ENCODE data around the gene POLK. TPM values are rescaled to one million over a fixed set of nuclear protein-coding genes. Genes with fewer than 3 reads are reported as not detected.

Gene POLK
- total RNA-seq, 1 experiment from 2014 or later = 7.5 TPM

- no peaks in the 10 kb centered on the region for H3K4me1 Mint-ChIP-seq (ENCODE audit: low read depth, unreplicated experiment)
- H3K27me3 Mint-ChIP-seq (ENCODE audit: insufficient read depth, unreplicated experiment) = no peaks in the 10 kb centered on the region
- DNase-seq = no peak
- no peak overlapping the region for H3K4me3 Mint-ChIP-seq (ENCODE audit: unreplicated experiment)
- TF ChIP-seq, protein P1, sequence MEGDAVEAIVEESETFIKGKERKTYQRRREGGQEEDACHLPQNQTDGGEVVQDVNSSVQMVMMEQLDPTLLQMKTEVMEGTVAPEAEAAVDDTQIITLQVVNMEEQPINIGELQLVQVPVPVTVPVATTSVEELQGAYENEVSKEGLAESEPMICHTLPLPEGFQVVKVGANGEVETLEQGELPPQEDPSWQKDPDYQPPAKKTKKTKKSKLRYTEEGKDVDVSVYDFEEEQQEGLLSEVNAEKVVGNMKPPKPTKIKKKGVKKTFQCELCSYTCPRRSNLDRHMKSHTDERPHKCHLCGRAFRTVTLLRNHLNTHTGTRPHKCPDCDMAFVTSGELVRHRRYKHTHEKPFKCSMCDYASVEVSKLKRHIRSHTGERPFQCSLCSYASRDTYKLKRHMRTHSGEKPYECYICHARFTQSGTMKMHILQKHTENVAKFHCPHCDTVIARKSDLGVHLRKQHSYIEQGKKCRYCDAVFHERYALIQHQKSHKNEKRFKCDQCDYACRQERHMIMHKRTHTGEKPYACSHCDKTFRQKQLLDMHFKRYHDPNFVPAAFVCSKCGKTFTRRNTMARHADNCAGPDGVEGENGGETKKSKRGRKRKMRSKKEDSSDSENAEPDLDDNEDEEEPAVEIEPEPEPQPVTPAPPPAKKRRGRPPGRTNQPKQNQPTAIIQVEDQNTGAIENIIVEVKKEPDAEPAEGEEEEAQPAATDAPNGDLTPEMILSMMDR (IDR thresholded peaks at IDR 0.05; ENCODE audit: insufficient read depth in 1 of 2, low read depth in 1 of 2, low read length in 1 of 2, severe bottlenecking in 1 of 2, unreplicated experiment in 1 of 2) = no peak
- intact Hi-C loops (cut with micrococcal nuclease; ENCODE audit: unreplicated experiment) = no loop called here
- no peak overlapping the region for H3K27ac Mint-ChIP-seq (ENCODE audit: unreplicated experiment)
- Histone ChIP-seq H3K36me3 (ENCODE audit: control insufficient read depth, insufficient read depth, low read length) (no peaks in the 10 kb centered on the region), H3K4me3 (ENCODE audit: low read depth, low read length) (no peak overlapping the region), H3K9me3 (peaks cover 5% of the 10 kb centered on the region; the same call in 1 of the 2 replicates), H3K4me1 (no peaks in the 10 kb centered on the region), H3K27me3 (replicated peaks; ENCODE audit: control insufficient read depth, insufficient read depth, low read length) (no peaks in the 10 kb centered on the region)
- ChIA-PET POLR2A (no interaction called here), CTCF (no interaction called here)
- no TSS peak for BruUV-seq (replicated peaks)
- H3K36me3 Mint-ChIP-seq (ENCODE audit: insufficient read depth, unreplicated experiment) = no peaks in the 10 kb centered on the region
- H3K9me3 Mint-ChIP-seq (ENCODE audit: unreplicated experiment) = peaks cover 8% of the 10 kb centered on the region
Measured at GRCh38 chr5:75536694-75537360, 25.1 kb downstream of the POLK start.

GRCh38 chr5:75538211-75538610 lies 26.5 kb downstream of the POLK start:
- Mint-ChIP-seq H3K4me1 (ENCODE audit: low read depth, unreplicated experiment) (no peaks in the 10 kb centered on the region), H3K4me3 (ENCODE audit: unreplicated experiment) (no peak overlapping the region), H3K27me3 (ENCODE audit: insufficient read depth, unreplicated experiment) (no peaks in the 10 kb centered on the region), H3K27ac (ENCODE audit: unreplicated experiment) (no peak overlapping the region), H3K9me3 (ENCODE audit: unreplicated experiment) (peaks cover 4% of the 10 kb centered on the region), H3K36me3 (ENCODE audit: insufficient read depth, unreplicated experiment) (no peaks in the 10 kb centered on the region)
- DNase-seq = no peak
- Histone ChIP-seq H3K36me3 (ENCODE audit: control insufficient read depth, insufficient read depth, low read length) (no peaks in the 10 kb centered on the region), H3K27me3 (replicated peaks; ENCODE audit: control insufficient read depth, insufficient read depth, low read length) (no peaks in the 10 kb centered on the region), H3K4me1 (no peaks in the 10 kb centered on the region), H3K4me3 (ENCODE audit: low read depth, low read length) (no peak overlapping the region), H3K9me3 (peaks cover 4% of the 10 kb centered on the region; the same call in 1 of the 2 replicates)
- BruUV-seq (replicated peaks) = no TSS peak
- ChIA-PET POLR2A (no interaction called here), CTCF (no interaction called here)
- TF ChIP-seq, protein P1 (IDR thresholded peaks at IDR 0.05; ENCODE audit: insufficient read depth in 1 of 2, low read depth in 1 of 2, low read length in 1 of 2, severe bottlenecking in 1 of 2, unreplicated experiment in 1 of 2) = no peak
- intact Hi-C loops (cut with micrococcal nuclease; ENCODE audit: unreplicated experiment) = no loop called here

DNA sequence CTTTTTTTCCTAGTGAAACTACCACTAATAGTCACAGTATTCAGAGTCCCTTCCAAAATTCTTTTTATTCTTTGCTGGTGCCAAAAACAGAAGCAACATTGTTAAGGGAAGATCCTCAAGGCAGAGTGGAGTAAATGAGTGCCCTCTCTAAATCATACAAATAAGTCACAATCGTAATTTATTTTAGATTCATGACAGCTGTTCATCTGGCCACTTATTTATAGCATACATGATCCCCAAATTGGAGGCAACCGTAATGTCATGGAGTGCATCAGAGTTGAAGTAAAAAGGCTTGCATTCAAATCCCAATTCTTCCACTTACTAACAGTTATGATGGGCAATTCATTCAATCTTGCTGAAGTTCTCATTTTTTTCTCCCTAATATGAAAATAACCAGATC lies 33.4 kb downstream of the POLK start:
- no peak overlapping the region for H3K27ac Mint-ChIP-seq (ENCODE audit: unreplicated experiment)
- BruUV-seq (replicated peaks) = no TSS peak

More for the DNA sequence above, 33.4 kb downstream of the POLK start:
- no peak for DNase-seq
- no peaks in the 10 kb centered on the region for H3K4me1 ChIP-seq
- intact Hi-C loops (cut with micrococcal nuclease; ENCODE audit: unreplicated experiment) = no loop called here
- Mint-ChIP-seq H3K27me3 (ENCODE audit: insufficient read depth, unreplicated experiment) (no peaks in the 10 kb centered on the region), H3K9me3 (ENCODE audit: unreplicated experiment) (no peaks in the 10 kb centered on the region), H3K4me1 (ENCODE audit: low read depth, unreplicated experiment) (no peaks in the 10 kb centered on the region), H3K36me3 (ENCODE audit: insufficient read depth, unreplicated experiment) (no peaks in the 10 kb centered on the region), H3K4me3 (ENCODE audit: unreplicated experiment) (no peak overlapping the region)
- CTCF ChIA-PET = no interaction called here
- H3K36me3 ChIP-seq (ENCODE audit: control insufficient read depth, insufficient read depth, low read length) = no peaks in the 10 kb centered on the region
- TF ChIP-seq, protein P1 (IDR thresholded peaks at IDR 0.05; ENCODE audit: insufficient read depth in 1 of 2, low read depth in 1 of 2, low read length in 1 of 2, severe bottlenecking in 1 of 2, unreplicated experiment in 1 of 2) = no peak
- no peaks in the 10 kb centered on the region for H3K9me3 ChIP-seq
- no peak overlapping the region for H3K4me3 ChIP-seq (ENCODE audit: low read depth, low read length)
- POLR2A ChIA-PET = no interaction called here
- H3K27me3 ChIP-seq (replicated peaks; ENCODE audit: control insufficient read depth, insufficient read depth, low read length) = no peaks in the 10 kb centered on the region

Measured in Caco-2 (cell line).